Activated CD4-positive, alpha-beta T cell treated with anti-CD3 and anti-CD28 coated beads for 36 hours (primary cell): Measurements from ENCODE around the gene PRKCE. TPM values are rescaled to one million over a fixed set of nuclear protein-coding genes. Genes with fewer than 3 reads are reported as not detected.
"Not testable (repeated sequence)": the region's sequence is repeated elsewhere in the genome, so short reads cannot be mapped to it uniquely, and the experiment has no call there.

Experiments
- ATAC-seq: fragments of 200-7000 bp; cut with Tn5 transposase; one replicate; pipeline ENCODE4 v1.10.0; 2021; ENCODE audit warnings: mild to moderate bottlenecking, moderate library complexity
- CTCF ChIA-PET: fragments of 350-600 bp; sonication (Branson Sonifier 250); formaldehyde crosslinking; loops from one replicate; lab custom pipeline; 2021; ENCODE audit warnings: antibody characterized with exemption; lab: Charles Lee
- POLR2A ChIA-PET: fragments of 350-600 bp; sonication (Branson Sonifier 250); formaldehyde crosslinking; loops from one replicate; lab custom pipeline; 2021; ENCODE audit warnings: antibody characterized with exemption, inconsistent platforms; lab: Charles Lee
- DNase-seq: peaks from one replicate; pipeline ENCODE4 v3.0.0-alpha.2; 2020
- H3K27ac Mint-ChIP-seq: one replicate; pipeline ENCODE4 v1.8.0; 2021; ENCODE audit warnings: mixed read lengths
- H3K27me3 Mint-ChIP-seq: one replicate; pipeline ENCODE4 v1.8.0; 2021; ENCODE audit warnings: mixed read lengths
- H3K36me3 Mint-ChIP-seq: one replicate; pipeline ENCODE4 v1.8.0; 2021; ENCODE audit warnings: low read depth, mixed read lengths
- H3K4me1 Mint-ChIP-seq: one replicate; pipeline ENCODE4 v1.8.0; 2021; ENCODE audit warnings: mixed read lengths
- H3K4me3 Mint-ChIP-seq: one replicate; pipeline ENCODE4 v1.8.0; 2021; ENCODE audit warnings: mild to moderate bottlenecking, moderate library complexity, mixed read lengths
- H3K9me3 Mint-ChIP-seq: one replicate; pipeline ENCODE4 v1.8.0; 2021; ENCODE audit warnings: low read depth, mixed read lengths
- intact Hi-C, 2 experiments: fragments of 100-400 bp; cut with DNase I in 1 of 2; cut with micrococcal nuclease in 1 of 2; formaldehyde crosslinking; loops; one replicate each; pipeline versions ENCODE4 v1.14.2 to v1.15.1; 2022 to 2024; cut with DNase I, micrococcal nuclease
- total RNA-seq, 2 experiments: library from RNA; stranded (reverse); gene quantifications; one replicate each; pipeline ENCODE4 v1.2.3, GENCODE V29; 2021

Gene PRKCE
- total RNA-seq, 2 experiments from 2014 or later: 9.0 to 13.2 TPM

DNA sequence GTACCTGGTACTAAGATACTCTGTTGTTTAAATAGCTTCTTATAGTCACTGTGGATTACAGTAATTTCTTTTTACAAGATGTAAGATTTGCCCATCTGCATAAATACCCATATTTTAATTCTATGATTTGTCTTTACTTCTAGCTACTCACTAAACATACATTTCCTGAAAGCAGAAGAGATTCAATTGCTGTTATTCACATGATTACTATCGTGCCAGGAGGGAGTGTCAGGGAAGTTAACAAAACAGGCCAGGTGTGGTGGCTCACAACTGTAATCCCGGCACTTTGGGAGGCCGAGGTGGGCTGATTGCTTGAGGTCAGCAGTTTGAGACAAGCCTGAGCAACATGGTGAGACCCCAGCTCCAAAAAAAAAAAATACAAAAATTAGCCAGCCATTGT is 33.8 kb downstream of the PRKCE start:
- peaks cover 3% of the 10 kb centered on the region for H3K4me1 Mint-ChIP-seq
- POLR2A ChIA-PET: no interaction called here
- no peak for ATAC-seq
- intact Hi-C loops: no loop called here
- no peak overlapping the region for H3K4me3 Mint-ChIP-seq
- H3K27me3 Mint-ChIP-seq: no peaks in the 10 kb centered on the region
- CTCF ChIA-PET: interaction anchor here (0.7 kb wide), 1 partner anchor 533 kb away, joined by 3 read pairs; no protein-coding TSS in a partner anchor
- DNase-seq: no peak
- H3K27ac Mint-ChIP-seq: no peak overlapping the region
- no peaks in the 10 kb centered on the region for H3K9me3 Mint-ChIP-seq
- H3K36me3 Mint-ChIP-seq: no peaks in the 10 kb centered on the region

DNA sequence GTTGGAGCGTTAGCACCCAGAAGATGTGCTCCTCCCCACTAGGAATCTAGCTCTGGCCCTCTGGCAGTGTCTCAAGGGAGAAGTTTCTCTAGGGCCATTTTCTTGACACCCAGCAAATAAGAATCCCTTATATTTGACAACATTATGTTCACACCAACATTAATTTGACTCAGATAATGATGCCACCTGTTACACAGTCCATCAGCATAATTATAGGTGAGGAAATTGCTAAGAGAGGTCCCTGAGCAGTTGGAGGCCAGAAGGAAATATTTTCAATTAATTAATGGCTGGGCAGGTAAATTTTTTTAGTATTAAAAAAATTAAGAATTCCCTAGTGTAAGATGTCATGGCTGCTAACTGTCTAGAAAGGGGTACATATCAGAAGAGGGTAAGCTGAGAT is 36.5 kb downstream of the PRKCE start:
- DNase-seq (no peak), ATAC-seq (no peak)
- ChIA-PET CTCF (no interaction called here), POLR2A (no interaction called here)
- H3K36me3 Mint-ChIP-seq: no peaks in the 10 kb centered on the region
- intact Hi-C loops: no loop called here
- H3K4me3 Mint-ChIP-seq: no peak overlapping the region
- no peaks in the 10 kb centered on the region for H3K9me3 Mint-ChIP-seq
- no peak overlapping the region for H3K27ac Mint-ChIP-seq
- no peaks in the 10 kb centered on the region for H3K27me3 Mint-ChIP-seq
- no peaks in the 10 kb centered on the region for H3K4me1 Mint-ChIP-seq

DNA sequence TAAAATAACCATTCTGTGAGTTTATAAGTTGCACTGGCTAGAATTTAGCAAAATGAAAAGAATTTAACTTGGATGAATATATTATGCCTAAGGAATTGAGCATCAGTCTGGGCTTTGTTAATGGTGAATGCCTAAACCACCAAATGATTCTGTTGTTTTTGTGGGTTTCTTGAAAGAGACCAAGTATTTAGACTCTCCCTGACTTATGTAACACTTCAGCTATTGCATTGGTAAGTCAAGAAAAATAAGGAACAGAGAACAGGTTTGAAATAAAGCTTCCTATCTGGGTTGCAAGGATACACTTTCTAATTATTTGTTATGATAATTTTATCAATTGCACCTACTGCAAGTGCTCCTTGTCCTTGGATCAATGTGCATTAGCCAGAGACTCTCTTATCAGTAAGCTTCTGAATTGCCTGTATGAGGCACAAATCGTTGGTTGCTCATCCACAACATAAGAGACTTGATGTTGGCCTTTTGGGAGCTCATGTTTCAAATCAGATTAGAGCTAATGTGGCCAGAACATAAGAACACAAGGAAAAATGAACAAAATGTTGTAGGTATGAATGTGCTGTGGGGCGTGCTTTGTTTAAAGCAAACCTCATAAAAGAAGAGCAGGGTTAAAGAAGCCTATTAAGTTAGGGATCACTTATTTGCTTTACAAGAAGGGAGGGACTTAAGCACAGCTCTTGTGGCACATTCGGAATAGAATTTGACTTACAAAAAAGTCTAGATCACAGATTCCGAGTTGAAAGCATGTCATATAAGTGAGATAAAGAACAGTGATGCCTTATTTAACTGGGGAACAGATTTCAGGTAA is 37.2 kb downstream of the PRKCE start:
- no peaks in the 10 kb centered on the region for H3K27me3 Mint-ChIP-seq
- ChIA-PET CTCF (interaction anchor here (0.8 kb wide), 1 partner anchor 60 kb away, joined by 3 read pairs; no protein-coding TSS in a partner anchor), POLR2A (no interaction called here)
- H3K36me3 Mint-ChIP-seq: no peaks in the 10 kb centered on the region
- intact Hi-C loops: no loop called here
- H3K4me1 Mint-ChIP-seq: no peaks in the 10 kb centered on the region
- H3K4me3 Mint-ChIP-seq: no peak overlapping the region
- H3K27ac Mint-ChIP-seq: no peak overlapping the region
- DNase-seq: no peak
- H3K9me3 Mint-ChIP-seq: no peaks in the 10 kb centered on the region
- no peak for ATAC-seq

DNA sequence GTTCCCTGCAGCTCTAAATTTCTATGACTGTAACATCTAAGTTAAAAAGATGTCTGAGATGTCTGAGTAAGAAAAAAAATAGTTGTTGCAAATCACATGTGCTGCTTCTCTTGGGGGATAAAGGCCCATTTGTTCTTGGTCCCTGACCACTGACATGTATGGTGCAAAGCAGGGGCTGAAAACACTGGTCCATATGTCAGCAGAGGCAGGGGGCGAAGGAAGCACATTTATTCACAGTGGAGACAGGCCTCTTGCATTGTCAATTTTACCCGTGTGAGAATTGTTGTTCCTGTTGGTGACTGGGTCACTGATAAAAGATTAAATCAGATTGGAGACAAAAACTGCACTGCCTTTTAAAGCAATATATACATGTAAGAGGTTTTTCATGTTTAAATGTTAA is 38.8 kb downstream of the PRKCE start:
- no peak for DNase-seq
- Mint-ChIP-seq H3K9me3 (no peaks in the 10 kb centered on the region), H3K36me3 (no peaks in the 10 kb centered on the region), H3K27me3 (no peaks in the 10 kb centered on the region), H3K27ac (no peak overlapping the region), H3K4me3 (no peak overlapping the region), H3K4me1 (no peaks in the 10 kb centered on the region)
- POLR2A ChIA-PET: no interaction called here
- CTCF ChIA-PET: interaction anchor here (0.6 to 1.0 kb wide), 2 partner anchors 14 to 89 kb away, joined by 4 to 5 read pairs; no protein-coding TSS in a partner anchor
- intact Hi-C loops: no loop called here
- no peak for ATAC-seq

DNA sequence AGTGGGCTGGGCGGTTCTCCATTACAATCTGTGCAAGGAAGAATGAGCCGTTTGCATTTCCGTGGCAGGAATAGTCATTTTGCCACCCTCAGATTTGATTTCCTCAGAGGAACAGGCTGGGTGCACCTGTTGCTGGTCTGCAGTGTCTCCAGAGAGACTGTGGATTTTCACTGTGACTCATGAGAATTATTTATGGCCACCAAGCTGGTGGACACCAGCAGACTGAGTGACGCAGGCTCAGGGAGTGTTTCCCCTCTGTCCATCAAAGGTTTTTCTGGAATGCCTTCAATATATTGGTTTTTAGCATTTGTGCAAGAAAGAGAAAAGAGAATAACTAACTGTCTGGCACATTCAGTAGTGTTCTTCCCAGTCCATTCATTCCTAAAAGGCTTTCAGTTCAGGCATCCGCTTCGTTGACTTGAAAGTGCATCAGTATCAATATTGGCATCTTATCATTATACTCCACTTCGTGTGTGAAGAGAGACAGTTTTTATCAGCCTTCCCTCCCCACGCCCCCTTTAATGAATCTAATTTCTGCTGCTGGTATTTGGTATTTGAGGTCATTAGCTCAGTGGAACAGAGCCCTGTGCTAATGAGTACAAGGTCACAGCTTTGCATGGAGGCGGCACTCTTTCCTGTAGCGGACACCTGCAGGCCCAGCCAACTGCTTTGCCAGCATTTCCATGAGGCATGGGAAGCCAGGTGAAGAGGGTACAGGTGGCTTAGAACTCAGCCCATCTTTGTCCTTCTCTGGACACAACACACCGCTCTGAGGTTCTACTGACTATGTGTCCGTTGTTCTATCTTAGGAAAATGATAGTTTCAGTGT is 39.9 kb downstream of the PRKCE start:
- Mint-ChIP-seq H3K9me3 (no peaks in the 10 kb centered on the region), H3K4me3 (no peak overlapping the region), H3K36me3 (no peaks in the 10 kb centered on the region), H3K4me1 (no peaks in the 10 kb centered on the region), H3K27ac (no peak overlapping the region), H3K27me3 (no peaks in the 10 kb centered on the region)
- POLR2A ChIA-PET: no interaction called here
- intact Hi-C loops: no loop called here
- DNase-seq (no peak), ATAC-seq (no peak)
- CTCF ChIA-PET: interaction anchor here (0.6 to 1.0 kb wide), 2 partner anchors 88 to 543 kb away, joined by 3 to 5 read pairs; no protein-coding TSS in a partner anchor

DNA sequence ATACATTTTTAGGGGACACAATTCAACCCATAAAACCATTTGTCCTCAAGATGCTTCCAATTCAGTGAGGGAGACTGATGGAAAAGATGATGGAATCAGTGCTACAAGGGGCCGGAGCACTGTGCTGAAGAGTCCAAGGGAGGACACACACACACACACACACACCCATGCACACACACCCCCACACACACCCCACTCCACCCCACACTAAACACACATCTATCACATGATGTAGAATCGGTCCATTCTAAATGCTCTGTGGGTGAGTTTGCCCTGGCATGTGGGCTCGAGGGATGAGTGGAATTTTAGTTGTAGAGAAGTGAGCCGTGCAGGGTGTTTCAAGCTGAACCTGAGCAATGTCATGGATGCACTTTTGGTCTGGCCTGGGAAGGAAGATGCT is 41.1 kb downstream of the PRKCE start:
- DNase-seq: no peak
- Mint-ChIP-seq H3K27ac (no peak overlapping the region), H3K27me3 (no peaks in the 10 kb centered on the region), H3K9me3 (no peaks in the 10 kb centered on the region), H3K4me1 (no peaks in the 10 kb centered on the region), H3K4me3 (no peak overlapping the region), H3K36me3 (no peaks in the 10 kb centered on the region)
- ChIA-PET CTCF (no interaction called here), POLR2A (no interaction called here)
- ATAC-seq: no peak
- intact Hi-C loops: no loop called here

DNA sequence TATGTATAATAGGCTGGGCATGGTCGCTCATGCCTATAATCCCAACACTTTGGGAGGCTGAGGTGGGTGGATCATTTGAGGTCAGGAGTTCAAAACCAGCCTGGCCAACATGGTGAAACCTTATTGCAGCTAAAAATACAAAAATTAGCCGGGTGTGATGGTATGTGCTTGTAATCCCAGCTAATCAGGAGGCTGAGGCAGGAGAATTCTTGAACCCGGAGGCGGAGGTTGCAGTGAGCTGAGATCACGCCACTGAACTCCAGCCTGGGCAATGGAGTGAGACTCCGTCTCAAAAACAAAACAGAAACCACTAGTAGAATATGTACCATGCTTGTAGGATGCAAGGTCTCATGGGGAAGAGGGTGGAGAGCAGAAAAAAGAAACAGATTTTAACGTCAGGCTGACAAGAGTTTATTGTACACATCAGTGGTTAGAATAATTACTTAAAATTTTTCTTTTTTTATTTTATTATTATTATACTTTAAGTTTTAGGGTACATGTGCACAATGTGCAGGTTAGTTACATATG is 44.1 kb downstream of the PRKCE start:
- POLR2A ChIA-PET, H3K27me3 Mint-ChIP-seq, CTCF ChIA-PET, intact Hi-C loops, ATAC-seq, H3K9me3 Mint-ChIP-seq, H3K36me3 Mint-ChIP-seq, H3K4me3 Mint-ChIP-seq, DNase-seq, H3K27ac Mint-ChIP-seq: not testable (repeated sequence)
- H3K4me1 Mint-ChIP-seq: peaks cover 16% of the 10 kb centered on the region

DNA sequence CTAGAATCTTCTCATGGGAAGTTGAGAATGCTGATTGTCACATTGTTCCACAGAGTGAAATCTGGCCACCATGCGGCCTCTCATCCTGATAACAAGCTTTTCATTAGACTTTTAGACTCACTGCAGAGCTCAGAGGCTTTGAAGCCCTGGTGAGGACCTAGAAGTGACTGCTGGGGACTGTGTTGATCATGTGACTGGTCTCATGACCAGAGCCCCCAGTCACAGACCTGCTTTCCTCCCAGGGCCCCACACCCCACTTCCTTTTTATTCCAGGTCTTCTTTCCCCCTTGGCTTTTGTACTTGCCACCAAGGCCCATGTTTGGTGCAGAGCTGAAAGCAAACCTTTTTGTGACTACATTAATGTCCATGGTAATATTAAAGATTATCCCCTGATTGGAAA is 45.2 kb downstream of the PRKCE start:
- POLR2A ChIA-PET: no interaction called here
- DNase-seq: no peak
- no peak for ATAC-seq
- H3K36me3 Mint-ChIP-seq: no peaks in the 10 kb centered on the region
- no peak overlapping the region for H3K4me3 Mint-ChIP-seq
- no peaks in the 10 kb centered on the region for H3K27me3 Mint-ChIP-seq
- intact Hi-C loops: no loop called here
- CTCF ChIA-PET: interaction anchor here (0.6 to 1.7 kb wide), 2 partner anchors 11 to 29 kb away, joined by 4 read pairs; no protein-coding TSS in a partner anchor
- no peaks in the 10 kb centered on the region for H3K9me3 Mint-ChIP-seq
- no peak overlapping the region for H3K27ac Mint-ChIP-seq
- H3K4me1 Mint-ChIP-seq: peaks cover 16% of the 10 kb centered on the region

DNA sequence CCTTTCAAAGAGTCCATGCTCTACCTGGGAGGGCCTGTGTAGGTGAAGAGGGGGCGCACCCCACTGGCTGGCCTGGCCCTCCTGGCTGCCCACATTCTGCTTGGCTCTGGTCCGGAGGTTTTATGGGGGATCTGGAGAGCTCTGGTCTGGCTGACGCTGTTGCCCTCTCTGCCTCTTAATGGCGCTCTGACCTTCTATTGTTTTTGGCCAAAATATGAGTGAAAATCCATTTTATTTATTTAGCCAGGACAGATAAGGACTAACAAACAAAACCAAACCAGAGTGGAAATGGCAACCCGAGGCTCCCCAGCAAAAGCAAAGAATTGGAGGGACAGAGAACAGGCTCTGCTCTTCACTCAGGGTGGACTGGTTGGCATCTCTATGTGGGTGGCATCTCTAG is 45.7 kb downstream of the PRKCE start:
- H3K4me3 Mint-ChIP-seq: no peak overlapping the region
- ChIA-PET POLR2A (no interaction called here), CTCF (interaction anchor here (0.6 to 1.7 kb wide), 2 partner anchors 11 to 29 kb away, joined by 4 read pairs; no protein-coding TSS in a partner anchor)
- no peak for ATAC-seq
- no peak for DNase-seq
- H3K9me3 Mint-ChIP-seq: no peaks in the 10 kb centered on the region
- no peaks in the 10 kb centered on the region for H3K36me3 Mint-ChIP-seq
- intact Hi-C loops: no loop called here
- peaks cover 16% of the 10 kb centered on the region for H3K4me1 Mint-ChIP-seq
- no peaks in the 10 kb centered on the region for H3K27me3 Mint-ChIP-seq
- H3K27ac Mint-ChIP-seq: no peak overlapping the region

DNA sequence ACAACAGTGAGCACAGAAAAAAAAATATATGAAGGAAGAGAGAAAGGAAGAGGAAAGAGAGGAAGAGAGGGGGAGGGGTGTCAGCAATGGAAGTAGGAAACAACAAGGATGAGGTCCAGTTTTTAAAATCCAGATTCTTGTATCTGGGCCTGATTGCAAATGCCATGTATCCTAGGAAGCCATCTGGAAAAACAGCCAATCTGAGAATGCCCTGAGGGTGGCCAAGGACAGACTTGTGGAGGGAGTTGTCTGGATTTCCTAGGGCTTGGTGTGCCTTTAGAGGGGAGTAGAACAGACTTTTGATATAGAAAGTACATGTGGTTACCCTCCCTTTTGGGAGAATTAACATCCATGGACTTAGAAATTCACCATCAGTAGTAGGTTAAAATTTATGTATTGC is 47.1 kb downstream of the PRKCE start:
- Mint-ChIP-seq H3K4me1 (peaks cover 16% of the 10 kb centered on the region), H3K36me3 (no peaks in the 10 kb centered on the region), H3K27ac (no peak overlapping the region), H3K27me3 (no peaks in the 10 kb centered on the region), H3K4me3 (no peak overlapping the region), H3K9me3 (no peaks in the 10 kb centered on the region)
- DNase-seq (no peak), ATAC-seq (no peak)
- intact Hi-C loops: no loop called here
- ChIA-PET POLR2A (interaction anchor here (0.6 kb wide), 1 partner anchor 1289 kb away, joined by 3 read pairs; no protein-coding TSS in a partner anchor), CTCF (interaction anchor here (1.2 kb wide), 1 partner anchor 80 kb away, joined by 4 read pairs; no protein-coding TSS in a partner anchor)

DNA sequence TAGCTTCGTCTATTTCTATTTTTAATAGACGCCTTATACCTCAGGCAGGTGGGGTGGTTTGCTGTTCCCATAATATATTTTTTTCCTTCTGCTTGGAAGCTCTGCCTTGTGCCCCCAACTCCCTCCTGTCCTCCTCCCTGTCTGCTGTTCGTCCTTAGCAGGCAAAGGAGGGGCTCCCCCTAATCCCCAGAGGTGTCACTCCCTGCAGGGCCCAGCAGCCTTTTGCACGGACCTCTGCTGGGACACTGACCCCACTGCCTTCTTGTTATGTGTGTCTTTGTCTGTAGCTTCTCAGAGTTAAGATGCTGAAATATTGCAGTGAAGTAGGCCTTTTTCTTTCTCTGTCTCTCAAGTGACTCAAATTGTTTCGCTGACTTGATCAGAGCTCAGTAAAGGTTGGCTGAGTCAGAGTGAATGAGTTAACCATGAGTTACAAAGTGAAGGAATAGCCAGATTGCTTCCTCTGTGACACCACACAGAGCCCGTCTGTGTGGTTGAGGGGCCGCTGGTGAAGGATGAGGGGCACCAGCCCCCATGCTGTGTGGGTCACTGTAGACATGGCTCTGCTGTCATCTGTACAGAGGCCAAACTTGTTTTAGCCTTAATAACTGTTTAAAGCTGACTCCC is 47.7 kb downstream of the PRKCE start:
- intact Hi-C loops: no loop called here
- ChIA-PET CTCF (interaction anchor here (0.7 to 1.2 kb wide), 2 partner anchors 69 to 80 kb away, joined by 4 read pairs; no protein-coding TSS in a partner anchor), POLR2A (interaction anchor here (0.6 kb wide), 1 partner anchor 1289 kb away, joined by 3 read pairs; no protein-coding TSS in a partner anchor)
- no peaks in the 10 kb centered on the region for H3K27me3 Mint-ChIP-seq
- no peak overlapping the region for H3K27ac Mint-ChIP-seq
- no peaks in the 10 kb centered on the region for H3K9me3 Mint-ChIP-seq
- peak; percentile 22 for DNase-seq
- ATAC-seq: peak; percentile 98
- peaks cover 16% of the 10 kb centered on the region for H3K4me1 Mint-ChIP-seq
- H3K36me3 Mint-ChIP-seq: no peaks in the 10 kb centered on the region
- H3K4me3 Mint-ChIP-seq: no peak overlapping the region
